ENCODE results near the gene CYB5R2. TPM values are rescaled to one million over a fixed set of nuclear protein-coding genes. Genes with fewer than 3 reads are reported as not detected.
A peak's percentile ranks its signal among the peaks of the same experiment; 100 is the strongest.

The CYB5R2 gene
- total RNA-seq, 1 donor from 2014 or later = 2.6 TPM

DNA sequence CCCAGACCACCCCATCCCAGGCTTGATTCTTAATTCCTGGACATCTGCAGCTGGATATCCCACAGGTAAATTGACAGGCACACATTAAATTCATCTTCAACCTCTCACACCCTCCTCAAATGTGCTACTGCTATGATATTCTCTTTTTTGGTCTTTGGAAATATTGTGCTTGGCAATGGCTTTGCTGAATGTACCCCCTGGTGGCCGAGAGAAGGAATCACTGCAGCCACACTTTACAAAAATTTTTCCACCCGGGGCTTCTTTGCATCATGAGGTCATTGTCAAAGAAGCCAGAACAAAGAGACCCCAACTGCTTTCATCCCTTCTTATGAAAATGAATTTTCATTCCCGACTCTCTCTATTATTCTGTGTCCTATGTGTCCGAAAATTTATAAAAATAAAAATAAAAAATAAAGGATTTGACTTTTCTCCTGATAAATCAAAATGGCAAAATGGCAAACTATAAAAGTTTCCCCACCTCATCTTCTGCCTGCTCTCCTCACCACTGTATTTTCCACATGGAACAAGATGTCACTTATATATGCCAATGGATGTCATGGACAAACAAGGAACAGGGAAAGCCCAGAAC is 15.0 kb upstream of the CYB5R2 start:
- peaks cover 0 to 4% (median 3%) of the 10 kb centered on the region in 3 donors for H3K4me1 ChIP-seq (ENCODE audit: control insufficient read depth in 3 of 3, insufficient read depth in 3 of 3, low read length in 3 of 3)
- H3K9me3 ChIP-seq (ENCODE audit: control insufficient read depth in 3 of 3, low read length in 3 of 3) = no peaks in the 10 kb centered on the region
- H3K9ac ChIP-seq (ENCODE audit: low read depth in 1 of 3, low read length in 3 of 3) = no peak overlapping the region
- H3K36me3 ChIP-seq (ENCODE audit: control insufficient read depth in 3 of 3, insufficient read depth in 3 of 3, low read length in 3 of 3) = peaks cover 2 to 3% (median 2%) of the 10 kb centered on the region in 3 donors
- H3K27me3 ChIP-seq (ENCODE audit: control insufficient read depth in 3 of 3, insufficient read depth in 3 of 3, low read length in 3 of 3) = no peaks in the 10 kb centered on the region
- H3K27ac ChIP-seq (ENCODE audit: low read depth, low read length) = no peak overlapping the region
- H3K4me3 ChIP-seq (ENCODE audit: low read length in 3 of 3) = no peak overlapping the region

DNA sequence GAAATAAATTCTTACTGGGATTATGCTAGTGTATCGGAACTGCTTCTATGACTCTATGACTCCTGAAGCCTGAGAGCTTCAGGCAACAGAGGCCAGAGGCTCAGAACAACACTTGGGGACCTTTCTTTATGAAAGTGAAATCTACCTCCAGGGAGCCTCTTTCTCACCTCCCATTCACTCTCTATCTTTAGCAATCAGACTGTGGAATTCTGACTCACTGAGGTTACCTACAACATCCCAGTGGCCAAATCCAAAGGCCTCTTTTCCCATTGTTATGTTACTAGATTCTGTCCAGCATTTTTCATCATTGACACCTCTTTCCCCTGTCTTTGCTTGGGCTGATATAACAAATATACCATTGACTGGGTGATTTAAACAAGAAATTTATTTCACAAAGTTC is 14.1 kb upstream of the CYB5R2 start:
- Histone ChIP-seq H3K4me1 (ENCODE audit: control insufficient read depth in 3 of 3, insufficient read depth in 3 of 3, low read length in 3 of 3) (peaks cover 0 to 4% (median 3%) of the 10 kb centered on the region in 3 donors), H3K4me3 (ENCODE audit: low read length in 3 of 3) (no peak overlapping the region)

GRCh38 chr11:7686761-7687160 is 13.5 kb upstream of the CYB5R2 start:
- H3K36me3 ChIP-seq (ENCODE audit: control insufficient read depth in 3 of 3, insufficient read depth in 3 of 3, low read length in 3 of 3) = peaks cover 2 to 3% (median 2%) of the 10 kb centered on the region in 3 donors
- H3K4me1 ChIP-seq (ENCODE audit: control insufficient read depth in 3 of 3, insufficient read depth in 3 of 3, low read length in 3 of 3) = peaks cover 0 to 4% (median 3%) of the 10 kb centered on the region in 3 donors
- H3K27me3 ChIP-seq (ENCODE audit: control insufficient read depth in 3 of 3, insufficient read depth in 3 of 3, low read length in 3 of 3) = no peaks in the 10 kb centered on the region
- H3K9ac ChIP-seq (ENCODE audit: low read depth in 1 of 3, low read length in 3 of 3) = no peak overlapping the region
- no peaks in the 10 kb centered on the region for H3K9me3 ChIP-seq (ENCODE audit: control insufficient read depth in 3 of 3, low read length in 3 of 3)
- no peak overlapping the region for H3K4me3 ChIP-seq (ENCODE audit: low read length in 3 of 3)
- no peak overlapping the region for H3K27ac ChIP-seq (ENCODE audit: low read depth, low read length)

More for the DNA sequence above, 14.1 kb upstream of the CYB5R2 start:
- H3K36me3 ChIP-seq (ENCODE audit: control insufficient read depth in 3 of 3, insufficient read depth in 3 of 3, low read length in 3 of 3) = peaks cover 2 to 3% (median 2%) of the 10 kb centered on the region in 3 donors
- H3K27me3 ChIP-seq (ENCODE audit: control insufficient read depth in 3 of 3, insufficient read depth in 3 of 3, low read length in 3 of 3) = no peaks in the 10 kb centered on the region
- H3K9me3 ChIP-seq (ENCODE audit: control insufficient read depth in 3 of 3, low read length in 3 of 3) = no peaks in the 10 kb centered on the region
- H3K27ac ChIP-seq (ENCODE audit: low read depth, low read length) = no peak overlapping the region
- H3K9ac ChIP-seq (ENCODE audit: low read depth in 1 of 3, low read length in 3 of 3) = no peak overlapping the region

GRCh38 chr11:7683571-7683970 is 10.3 kb upstream of the CYB5R2 start:
- Histone ChIP-seq H3K27me3 (ENCODE audit: control insufficient read depth in 3 of 3, insufficient read depth in 3 of 3, low read length in 3 of 3) (no peaks in the 10 kb centered on the region), H3K9ac (ENCODE audit: low read depth in 1 of 3, low read length in 3 of 3) (no peak overlapping the region), H3K27ac (ENCODE audit: low read depth, low read length) (no peak overlapping the region), H3K9me3 (ENCODE audit: control insufficient read depth in 3 of 3, low read length in 3 of 3) (no peaks in the 10 kb centered on the region), H3K36me3 (ENCODE audit: control insufficient read depth in 3 of 3, insufficient read depth in 3 of 3, low read length in 3 of 3) (peaks cover 2 to 3% (median 2%) of the 10 kb centered on the region in 3 donors), H3K4me3 (ENCODE audit: low read length in 3 of 3) (no peak overlapping the region), H3K4me1 (ENCODE audit: control insufficient read depth in 3 of 3, insufficient read depth in 3 of 3, low read length in 3 of 3) (no peaks in the 10 kb centered on the region)

DNA sequence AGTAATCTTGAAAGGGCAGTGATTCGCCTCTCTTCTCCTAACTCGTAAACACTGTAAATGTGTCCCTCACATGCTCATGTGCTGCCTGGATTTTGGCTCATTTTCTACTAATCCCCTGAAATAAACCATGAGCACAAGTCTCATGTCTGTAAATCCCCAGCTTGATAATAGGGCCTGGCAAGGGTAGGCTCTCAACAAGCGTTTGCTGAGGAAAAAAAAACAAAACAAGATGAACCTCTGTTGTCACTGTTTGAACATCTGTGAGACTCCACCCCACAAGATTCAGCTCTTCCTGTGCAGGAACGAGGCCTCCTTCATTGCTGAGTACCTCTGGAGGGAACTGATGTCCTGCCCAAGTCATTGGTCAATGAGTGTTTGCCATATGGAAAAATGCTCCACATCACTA is 4.5 kb upstream of the CYB5R2 start:
- no peaks in the 10 kb centered on the region for H3K36me3 ChIP-seq (ENCODE audit: control insufficient read depth in 3 of 3, insufficient read depth in 3 of 3, low read length in 3 of 3)
- peaks cover 3 to 4% (median 3%) of the 10 kb centered on the region in 3 donors for H3K27me3 ChIP-seq (ENCODE audit: control insufficient read depth in 3 of 3, insufficient read depth in 3 of 3, low read length in 3 of 3)
- no peak overlapping the region for H3K4me3 ChIP-seq (ENCODE audit: low read length in 3 of 3)
- H3K9ac ChIP-seq (ENCODE audit: low read depth in 1 of 3, low read length in 3 of 3) = no peak overlapping the region
- peaks cover 5 to 11% (median 8%) of the 10 kb centered on the region in 3 donors for H3K4me1 ChIP-seq (ENCODE audit: control insufficient read depth in 3 of 3, insufficient read depth in 3 of 3, low read length in 3 of 3)
- H3K9me3 ChIP-seq (ENCODE audit: control insufficient read depth in 3 of 3, low read length in 3 of 3) = no peaks in the 10 kb centered on the region
- no peak overlapping the region for H3K27ac ChIP-seq (ENCODE audit: low read depth, low read length)

DNA sequence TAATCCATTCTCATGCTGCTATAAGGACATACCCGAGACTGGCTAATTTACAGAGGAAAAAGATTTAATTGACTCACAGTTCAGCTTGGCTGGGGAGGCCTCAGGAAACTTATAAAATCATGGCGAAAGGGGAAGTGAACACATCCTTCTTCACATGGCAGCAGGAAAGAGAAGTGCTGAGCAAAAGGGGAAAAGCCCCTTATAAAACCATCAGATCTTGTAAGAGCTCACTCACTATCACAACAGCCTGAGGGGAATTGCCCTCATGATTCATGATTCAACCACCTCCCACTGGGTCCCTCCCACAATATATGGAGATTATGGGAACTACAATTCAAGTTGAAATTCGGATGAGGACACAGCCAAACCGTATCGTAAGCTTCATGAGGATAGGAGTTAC is 3.8 kb upstream of the CYB5R2 start:
- H3K9me3 ChIP-seq (ENCODE audit: control insufficient read depth in 3 of 3, low read length in 3 of 3) = no peaks in the 10 kb centered on the region
- H3K4me1 ChIP-seq (ENCODE audit: control insufficient read depth in 3 of 3, insufficient read depth in 3 of 3, low read length in 3 of 3) = peaks cover 10 to 15% (median 13%) of the 10 kb centered on the region in 3 donors
- H3K27me3 ChIP-seq (ENCODE audit: control insufficient read depth in 3 of 3, insufficient read depth in 3 of 3, low read length in 3 of 3) = peaks cover 6 to 8% (median 7%) of the 10 kb centered on the region in 3 donors
- H3K4me3 ChIP-seq (ENCODE audit: low read length in 3 of 3) = no peak overlapping the region
- H3K27ac ChIP-seq (ENCODE audit: low read depth, low read length) = no peak overlapping the region
- no peak overlapping the region for H3K9ac ChIP-seq (ENCODE audit: low read depth in 1 of 3, low read length in 3 of 3)
- no peaks in the 10 kb centered on the region for H3K36me3 ChIP-seq (ENCODE audit: control insufficient read depth in 3 of 3, insufficient read depth in 3 of 3, low read length in 3 of 3)

GRCh38 chr11:7675631-7676030 is 2.3 kb upstream of the CYB5R2 start:
- no peak overlapping the region for H3K9ac ChIP-seq (ENCODE audit: low read depth in 1 of 3, low read length in 3 of 3)

DNA sequence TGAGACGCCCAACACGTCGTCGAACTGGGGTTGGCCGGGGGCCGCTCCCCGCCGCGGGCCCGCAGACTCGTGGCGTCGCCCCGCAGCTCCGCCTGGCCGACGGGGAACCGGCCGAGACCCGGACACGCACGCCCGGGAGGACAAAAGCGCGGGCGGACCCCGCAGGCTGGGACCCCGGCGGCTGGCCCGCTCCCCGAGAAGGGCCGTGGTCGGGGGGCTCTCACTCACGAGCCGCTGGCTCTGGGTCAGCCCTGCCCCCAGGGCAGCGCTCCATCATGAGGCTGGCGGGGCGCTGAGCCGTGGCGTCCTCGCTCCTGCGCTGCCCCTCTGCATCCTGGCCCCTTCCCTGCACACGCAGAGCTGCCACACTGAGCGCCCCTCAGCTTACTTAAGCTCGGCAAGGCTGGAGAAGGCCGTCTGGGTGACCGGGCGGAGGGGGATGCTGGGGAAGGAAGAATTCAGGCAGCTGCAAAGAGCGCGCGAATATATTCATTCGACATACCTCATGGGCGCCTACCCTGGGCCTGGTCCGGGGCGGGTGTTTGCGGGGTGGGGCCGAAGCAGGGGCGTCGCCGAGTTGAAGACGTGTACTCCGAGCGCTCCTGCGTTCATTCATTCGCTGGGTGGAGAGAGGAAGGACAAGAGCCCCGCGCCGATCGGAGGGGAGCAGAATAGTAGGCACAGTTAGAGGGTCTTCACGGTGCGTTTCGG is 579 bp upstream of the CYB5R2 start:
- Histone ChIP-seq H3K9me3 (ENCODE audit: control insufficient read depth in 3 of 3, low read length in 3 of 3) (no peaks in the 10 kb centered on the region), H3K9ac (ENCODE audit: low read depth in 1 of 3, low read length in 3 of 3) (peak overlapping the region in 2 of 3 donors; percentile 70 to 73), H3K4me3 (ENCODE audit: low read length in 3 of 3) (peak overlapping the region; percentile 57 to 74 (median 65)), H3K27me3 (ENCODE audit: control insufficient read depth in 3 of 3, insufficient read depth in 3 of 3, low read length in 3 of 3) (peaks cover 6 to 11% (median 8%) of the 10 kb centered on the region in 3 donors), H3K27ac (ENCODE audit: low read depth, low read length) (no peak overlapping the region), H3K4me1 (ENCODE audit: control insufficient read depth in 3 of 3, insufficient read depth in 3 of 3, low read length in 3 of 3) (peaks cover 10 to 22% (median 13%) of the 10 kb centered on the region in 3 donors), H3K36me3 (ENCODE audit: control insufficient read depth in 3 of 3, insufficient read depth in 3 of 3, low read length in 3 of 3) (peaks cover 0 to 3% (median under 1%) of the 10 kb centered on the region in 3 donors)

More at GRCh38 chr11:7675631-7676030, 2.3 kb upstream of the CYB5R2 start:
- peaks cover 6 to 11% (median 8%) of the 10 kb centered on the region in 3 donors for H3K27me3 ChIP-seq (ENCODE audit: control insufficient read depth in 3 of 3, insufficient read depth in 3 of 3, low read length in 3 of 3)
- H3K9me3 ChIP-seq (ENCODE audit: control insufficient read depth in 3 of 3, low read length in 3 of 3) = no peaks in the 10 kb centered on the region
- H3K27ac ChIP-seq (ENCODE audit: low read depth, low read length) = no peak overlapping the region
- H3K36me3 ChIP-seq (ENCODE audit: control insufficient read depth in 3 of 3, insufficient read depth in 3 of 3, low read length in 3 of 3) = no peaks in the 10 kb centered on the region
- H3K4me1 ChIP-seq (ENCODE audit: control insufficient read depth in 3 of 3, insufficient read depth in 3 of 3, low read length in 3 of 3) = peaks cover 10 to 22% (median 13%) of the 10 kb centered on the region in 3 donors
- no peak overlapping the region for H3K4me3 ChIP-seq (ENCODE audit: low read length in 3 of 3)

DNA sequence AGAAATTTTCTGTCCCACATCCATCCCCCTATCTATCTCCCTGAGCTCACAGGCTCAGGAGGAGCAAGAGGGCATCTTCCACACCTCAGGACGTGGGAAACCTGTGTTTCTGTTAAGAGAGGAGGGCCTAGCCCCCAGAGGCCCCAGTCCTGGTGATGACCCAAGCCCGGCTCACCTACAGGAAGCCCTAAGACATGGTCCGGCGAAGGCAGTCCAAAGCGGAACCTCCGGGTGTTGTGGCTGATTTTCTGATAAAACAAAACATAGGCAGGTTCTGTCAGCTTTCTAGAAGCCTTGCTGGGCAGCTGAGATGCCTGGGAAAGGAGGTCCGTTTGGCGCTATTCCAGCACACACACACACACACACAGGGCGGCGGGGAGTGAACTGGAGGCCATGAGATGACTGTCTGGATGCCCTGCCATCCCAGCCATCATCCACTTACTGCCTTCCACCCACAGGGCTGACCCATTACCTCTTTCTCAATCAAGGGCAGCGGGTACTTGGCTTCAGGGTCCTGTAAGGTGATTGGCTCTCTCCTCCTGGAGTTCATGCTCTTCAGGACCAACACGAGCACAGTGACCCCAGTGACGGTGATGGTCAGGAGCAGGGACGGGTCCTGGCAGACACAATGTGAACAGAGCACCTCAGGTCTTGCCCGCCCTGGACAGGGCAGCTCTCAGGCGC is 882 bp downstream of the CYB5R2 start:
- Histone ChIP-seq H3K9me3 (ENCODE audit: control insufficient read depth in 3 of 3, low read length in 3 of 3) (no peaks in the 10 kb centered on the region), H3K4me3 (ENCODE audit: low read length in 3 of 3) (peak overlapping the region in 2 of 3 donors; percentile 57 to 74), H3K9ac (ENCODE audit: low read depth in 1 of 3, low read length in 3 of 3) (peak overlapping the region in 2 of 3 donors; percentile 70 to 73), H3K27ac (ENCODE audit: low read depth, low read length) (no peak overlapping the region), H3K36me3 (ENCODE audit: control insufficient read depth in 3 of 3, insufficient read depth in 3 of 3, low read length in 3 of 3) (peaks cover 5 to 15% (median 10%) of the 10 kb centered on the region in 3 donors), H3K27me3 (ENCODE audit: control insufficient read depth in 3 of 3, insufficient read depth in 3 of 3, low read length in 3 of 3) (peaks cover 6 to 11% (median 8%) of the 10 kb centered on the region in 3 donors), H3K4me1 (ENCODE audit: control insufficient read depth in 3 of 3, insufficient read depth in 3 of 3, low read length in 3 of 3) (peaks cover 10 to 22% (median 13%) of the 10 kb centered on the region in 3 donors)
